Gastroesophageal sphincter (tissue), 4 donors: Measurements from ENCODE around the gene OGDH. TPM values are rescaled to one million over a fixed set of nuclear protein-coding genes. Genes with fewer than 3 reads are reported as not detected.

ENCODE experiments used
- ATAC-seq: fragments of 150-250 bp; one replicate; pipeline ENCODE4 v1.9.1; 2016; ENCODE audit warnings: mild to moderate bottlenecking, moderate library complexity
- H3K27ac ChIP-seq, 4 donors: fragments of 200-600 bp; sonication (generic) in 3 of 4; 1 replicate in 3 of 4; 2 replicates in 1 of 4; pipeline ENCODE4 v1.5.1; 2016 to 2019
- H3K27me3 ChIP-seq: fragments of 200-600 bp; sonication (generic); one replicate; pipeline ENCODE4 v1.5.1; 2019
- H3K36me3 ChIP-seq, 2 donors: fragments of 200-600 bp; sonication (generic); one replicate each; pipeline ENCODE4 v1.5.1; 2019; ENCODE audit warnings: control low read depth in 1 of 2
- H3K4me1 ChIP-seq, 3 donors: fragments of 200-600 bp; sonication (generic); 1 replicate in 2 of 3; 2 replicates in 1 of 3; pipeline ENCODE4 v1.5.1; 2016 to 2019; ENCODE audit warnings: control low read depth in 2 of 3
- H3K4me3 ChIP-seq, 2 donors: fragments of 200-600 bp; sonication (generic); one replicate each; pipeline ENCODE4 v1.5.1; 2019; ENCODE audit warnings: mild to moderate bottlenecking in 1 of 2, moderate library complexity in 1 of 2
- H3K9me3 ChIP-seq, 3 donors: fragments of 200-600 bp; sonication (generic); one replicate each; pipeline ENCODE4 v1.5.1; 2017 to 2019; ENCODE audit warnings: control low read depth in 2 of 3
- EP300 ChIP-seq: sonication (generic); formaldehyde crosslinking; IDR thresholded peaks from one replicate; pipeline ENCODE4 v1.6.1; 2017; ENCODE audit warnings: antibody characterized with exemption, mild to moderate bottlenecking
- POLR2A ChIP-seq, 2 donors: fragments of 450-650 bp; IDR thresholded peaks; one replicate each; pipeline ENCODE4 v1.6.1; 2017; ENCODE audit warnings: antibody characterized with exemption in 2 of 2, mild to moderate bottlenecking in 2 of 2, moderate library complexity in 1 of 2
- POLR2AphosphoS5 ChIP-seq: sonication (generic); formaldehyde crosslinking; IDR thresholded peaks from one replicate; pipeline ENCODE4 v1.6.1; 2017; ENCODE audit warnings: antibody characterized with exemption
- WGBS, 2 donors: methylation state at CpG; one replicate each; pipeline ENCODE4 v1.1.5; 2018; ENCODE audit warnings: low coverage in 1 of 2; 5-methylcytosine and 5-hydroxymethylcytosine counted together
- total RNA-seq, 4 donors: library from RNA; depleted of rRNA; stranded (reverse); fragments of >200 nt; gene quantifications; one replicate each; pipeline ENCODE4 v1.1.0, GENCODE V29; 2016
- TF ChIP-seq, protein P1 (sequence below), 4 experiments: fragments of 200-600 bp in 2 of 4; fragments of 450-650 bp in 2 of 4; sonication (generic) in 1 of 4; IDR thresholded peaks; one replicate each; pipeline ENCODE4 v1.5.1; 2017 to 2019; ENCODE audit warnings: antibody characterized with exemption in 4 of 4, mild to moderate bottlenecking in 2 of 4, moderate library complexity in 2 of 4

OGDH gene
- total RNA-seq, 4 donors from 2014 or later: 112 to 222 (median 137) TPM

DNA sequence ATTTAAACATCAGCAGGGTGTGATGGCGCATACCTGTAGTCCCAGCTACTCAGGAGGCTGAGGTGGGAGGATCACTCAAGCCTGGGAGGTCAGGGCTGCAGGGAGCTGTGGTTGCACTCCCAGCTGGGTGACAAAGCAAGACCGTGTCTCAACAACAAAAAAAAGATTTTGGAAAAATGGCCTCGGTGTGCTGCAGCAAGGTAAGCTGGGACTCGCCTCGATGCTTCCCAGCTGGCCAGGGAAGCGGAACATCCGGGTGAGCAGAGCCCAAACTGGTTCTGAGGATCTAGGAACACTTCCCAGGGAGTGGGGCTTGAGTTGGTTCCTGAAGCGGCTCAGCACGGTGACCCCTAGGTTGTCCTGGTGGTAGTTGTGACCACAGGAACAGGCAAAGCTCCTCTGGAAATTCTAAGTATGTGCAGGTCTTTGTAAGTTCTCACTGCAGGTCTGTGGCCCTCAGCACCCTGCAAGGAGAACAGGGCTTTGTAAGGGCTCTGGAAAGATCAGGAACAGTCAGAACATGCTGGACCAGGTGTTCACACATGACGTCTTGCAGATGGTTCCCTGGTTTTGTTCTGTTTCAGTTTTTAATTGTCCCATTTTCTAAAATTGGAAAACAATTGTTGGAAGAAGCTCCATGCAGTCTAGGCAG lies 103.6 kb downstream of the OGDH start:
- TF ChIP-seq, protein P1, sequence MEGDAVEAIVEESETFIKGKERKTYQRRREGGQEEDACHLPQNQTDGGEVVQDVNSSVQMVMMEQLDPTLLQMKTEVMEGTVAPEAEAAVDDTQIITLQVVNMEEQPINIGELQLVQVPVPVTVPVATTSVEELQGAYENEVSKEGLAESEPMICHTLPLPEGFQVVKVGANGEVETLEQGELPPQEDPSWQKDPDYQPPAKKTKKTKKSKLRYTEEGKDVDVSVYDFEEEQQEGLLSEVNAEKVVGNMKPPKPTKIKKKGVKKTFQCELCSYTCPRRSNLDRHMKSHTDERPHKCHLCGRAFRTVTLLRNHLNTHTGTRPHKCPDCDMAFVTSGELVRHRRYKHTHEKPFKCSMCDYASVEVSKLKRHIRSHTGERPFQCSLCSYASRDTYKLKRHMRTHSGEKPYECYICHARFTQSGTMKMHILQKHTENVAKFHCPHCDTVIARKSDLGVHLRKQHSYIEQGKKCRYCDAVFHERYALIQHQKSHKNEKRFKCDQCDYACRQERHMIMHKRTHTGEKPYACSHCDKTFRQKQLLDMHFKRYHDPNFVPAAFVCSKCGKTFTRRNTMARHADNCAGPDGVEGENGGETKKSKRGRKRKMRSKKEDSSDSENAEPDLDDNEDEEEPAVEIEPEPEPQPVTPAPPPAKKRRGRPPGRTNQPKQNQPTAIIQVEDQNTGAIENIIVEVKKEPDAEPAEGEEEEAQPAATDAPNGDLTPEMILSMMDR (IDR thresholded peaks at IDR 0.05): no peak
- TF ChIP-seq EP300: no peak
- WGBS, 2 donors: 80 to 82% methylated on average over 3 to 5 of the region's 10 CpGs
- Histone ChIP-seq H3K4me1 (no peaks in the 10 kb centered on the region), H3K36me3 (peaks cover 0 to 48% of the 10 kb centered on the region in 2 donors), H3K27me3 (no peaks in the 10 kb centered on the region), H3K9me3 (no peaks in the 10 kb centered on the region), H3K27ac (no peak overlapping the region), H3K4me3 (no peak overlapping the region)
- ATAC-seq: no peak

DNA sequence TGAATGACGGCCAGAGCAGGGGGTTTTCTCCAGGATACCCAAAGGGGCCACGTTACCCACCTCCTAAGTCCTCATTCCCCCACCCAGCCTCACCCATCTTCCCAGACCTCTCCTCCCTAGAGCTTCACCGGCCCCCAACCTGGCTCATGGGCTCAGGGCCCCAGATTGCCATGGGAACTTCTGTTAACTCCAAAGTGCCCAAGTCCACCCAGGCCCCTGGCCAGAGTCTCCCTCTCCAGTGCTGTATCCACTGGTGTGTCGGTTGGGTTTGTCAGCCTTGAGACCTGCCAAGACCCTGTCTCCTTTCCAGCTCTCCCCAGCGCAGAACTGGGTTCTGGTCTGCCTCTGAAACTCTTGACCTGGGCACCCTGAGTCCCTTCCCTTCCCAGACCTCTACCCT lies 105.1 kb downstream of the OGDH start:
- Histone ChIP-seq H3K36me3 (peaks cover 0 to 37% of the 10 kb centered on the region in 2 donors), H3K27ac (no peak overlapping the region), H3K27me3 (no peaks in the 10 kb centered on the region), H3K4me3 (no peak overlapping the region), H3K9me3 (no peaks in the 10 kb centered on the region), H3K4me1 (no peaks in the 10 kb centered on the region)
- ATAC-seq: no peak
- no peak for TF ChIP-seq POLR2A (IDR thresholded peaks at IDR 0.05)
- WGBS, 2 donors: 83% methylated on average over 1 of the region's 5 CpGs; no CpG with 5 or more reads in 1 of the 2 donors

DNA sequence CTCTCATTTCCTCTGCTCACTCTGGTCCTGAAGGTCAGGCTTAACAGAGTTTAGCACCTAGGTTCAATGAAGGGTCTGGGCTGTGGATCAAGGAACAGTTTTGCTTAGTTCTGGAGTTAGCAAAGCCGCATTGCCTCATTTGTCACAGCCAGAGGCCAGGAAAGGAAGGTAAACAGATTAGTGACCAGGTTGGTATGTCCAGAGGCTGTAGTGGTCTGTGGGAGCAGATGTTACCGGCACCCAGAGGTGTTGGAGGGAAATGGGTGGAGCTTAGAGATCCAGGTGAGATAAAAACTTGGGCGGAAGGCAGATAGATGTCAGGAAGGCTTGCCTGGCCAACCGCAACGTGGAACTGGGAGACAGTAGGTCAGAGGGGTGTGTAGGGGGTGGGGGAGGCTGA lies 105.6 kb downstream of the OGDH start:
- H3K4me3 ChIP-seq: no peak overlapping the region
- H3K4me1 ChIP-seq: no peaks in the 10 kb centered on the region
- H3K27ac ChIP-seq: no peak overlapping the region
- TF ChIP-seq, protein P1 (IDR thresholded peaks at IDR 0.05): no peak
- no peak for TF ChIP-seq POLR2A (IDR thresholded peaks at IDR 0.05)
- TF ChIP-seq POLR2AphosphoS5: no peak
- no peak for TF ChIP-seq EP300
- H3K27me3 ChIP-seq: no peaks in the 10 kb centered on the region
- H3K9me3 ChIP-seq: no peaks in the 10 kb centered on the region
- ATAC-seq: no peak
- WGBS, 2 donors: 33% methylated on average over 1 to 4 of the region's 5 CpGs
- peaks cover 0 to 33% of the 10 kb centered on the region in 2 donors for H3K36me3 ChIP-seq

DNA sequence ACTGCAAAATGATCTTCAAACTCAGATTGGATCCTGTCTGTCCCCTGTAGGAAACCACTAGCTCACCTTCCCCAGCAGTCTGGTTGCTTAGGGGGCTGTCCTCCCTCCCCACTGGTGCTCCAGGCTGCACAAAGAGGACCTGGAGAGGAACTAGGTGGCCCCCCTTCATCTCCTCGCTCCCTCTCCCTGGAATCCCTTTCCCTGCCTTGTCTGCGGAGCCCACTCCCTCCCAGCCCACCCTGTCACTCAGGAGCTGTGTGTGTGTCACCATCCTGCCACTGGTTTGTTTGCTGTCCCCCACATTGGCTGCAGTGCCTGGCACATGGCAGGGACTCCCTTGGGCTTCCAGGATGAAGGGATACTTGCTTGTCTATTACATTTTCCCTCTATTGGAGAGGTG lies 106.7 kb downstream of the OGDH start:
- peaks cover 0 to 21% of the 10 kb centered on the region in 2 donors for H3K36me3 ChIP-seq
- no peaks in the 10 kb centered on the region for H3K27me3 ChIP-seq
- TF ChIP-seq, protein P1 (IDR thresholded peaks at IDR 0.05): no peak
- TF ChIP-seq EP300 (no peak), POLR2AphosphoS5 (no peak), POLR2A (IDR thresholded peaks at IDR 0.05) (no peak)
- WGBS, 2 donors: 92% methylated on average over 2 of the region's 2 CpGs; no CpG with 5 or more reads in 1 of the 2 donors
- H3K27ac ChIP-seq: no peak overlapping the region
- H3K9me3 ChIP-seq: no peaks in the 10 kb centered on the region
- H3K4me3 ChIP-seq: no peak overlapping the region
- no peak for ATAC-seq
- H3K4me1 ChIP-seq: no peaks in the 10 kb centered on the region

DNA sequence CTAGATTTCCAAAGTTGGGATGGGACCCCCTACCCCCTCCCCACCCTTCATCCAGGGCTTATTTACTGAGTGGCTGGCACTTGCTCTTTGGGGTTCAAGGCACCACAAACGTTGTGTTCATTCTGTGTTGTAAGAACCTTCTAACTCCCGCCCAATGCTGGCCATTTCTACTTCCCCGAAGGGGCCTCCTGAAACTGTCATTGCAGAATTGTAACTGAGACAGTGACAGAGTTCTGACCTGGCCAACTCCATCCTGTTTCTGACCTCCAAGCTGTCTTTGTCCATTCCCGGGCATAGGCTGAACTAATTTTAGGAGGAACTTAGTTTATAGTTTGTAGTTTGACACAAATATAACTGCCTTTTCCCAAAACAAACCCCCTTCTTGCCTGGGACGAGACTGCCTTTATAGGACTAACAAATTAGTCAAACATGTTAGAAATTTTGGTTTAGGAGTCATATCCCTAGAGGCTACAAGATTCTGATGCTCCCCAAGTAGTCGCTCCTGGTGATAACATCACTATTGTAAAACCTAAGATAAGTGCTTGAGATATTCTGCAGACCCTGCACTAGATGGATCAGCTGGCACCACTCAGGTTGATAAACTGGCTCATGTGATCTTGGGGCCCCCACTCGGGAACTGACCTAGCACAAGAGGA lies 107.4 kb downstream of the OGDH start:
- 57 to 70% methylated on average over 5 to 6 of the region's 7 CpGs for WGBS, 2 donors
- Histone ChIP-seq H3K4me1 (no peaks in the 10 kb centered on the region), H3K4me3 (no peak overlapping the region), H3K27ac (no peak overlapping the region), H3K36me3 (peaks cover 0 to 15% of the 10 kb centered on the region in 2 donors), H3K9me3 (no peaks in the 10 kb centered on the region), H3K27me3 (no peaks in the 10 kb centered on the region)
- ATAC-seq: no peak
- TF ChIP-seq EP300 (no peak), POLR2A (IDR thresholded peaks at IDR 0.05) (no peak), POLR2AphosphoS5 (no peak)
- TF ChIP-seq, protein P1 (IDR thresholded peaks at IDR 0.05): no peak
